IPS DF 19.7 (cell line): ENCODE data around the gene CD300LD.
"Not testable (repeated sequence)": the region's sequence is repeated elsewhere in the genome, so short reads cannot be mapped to it uniquely, and the experiment has no call there.

ENCODE experiments used
- DNase-seq: peaks from one replicate; pipeline ENCODE4 v3.0.0-alpha.2; 2013; ENCODE audit warnings: low read depth, low spot score

The CD300LD gene

DNA sequence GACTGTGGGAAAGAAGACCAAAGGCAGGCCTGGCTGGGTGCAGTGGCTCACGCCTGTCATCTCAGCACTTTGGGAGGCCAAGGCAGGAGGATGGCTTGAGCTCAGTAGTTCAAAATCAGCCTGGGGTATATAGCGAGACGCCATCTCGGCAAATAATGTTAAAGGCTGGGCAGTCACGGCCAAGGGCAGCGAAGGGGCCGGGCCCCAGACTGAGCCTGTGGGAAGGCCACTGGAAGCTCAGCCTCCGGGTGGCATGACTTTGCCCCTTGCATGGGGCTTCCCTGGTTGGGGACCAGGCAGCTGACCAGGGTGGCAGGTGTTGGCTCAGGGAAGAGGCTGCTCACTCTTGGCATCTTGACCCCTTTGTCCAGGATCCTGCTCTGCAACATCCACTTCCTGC lies 14.0 kb upstream of the CD300LD start:
- DNase-seq: no peak

GRCh38 chr17:74605361-74605760 lies 13.3 kb upstream of the CD300LD start:
- DNase-seq: no peak

DNA sequence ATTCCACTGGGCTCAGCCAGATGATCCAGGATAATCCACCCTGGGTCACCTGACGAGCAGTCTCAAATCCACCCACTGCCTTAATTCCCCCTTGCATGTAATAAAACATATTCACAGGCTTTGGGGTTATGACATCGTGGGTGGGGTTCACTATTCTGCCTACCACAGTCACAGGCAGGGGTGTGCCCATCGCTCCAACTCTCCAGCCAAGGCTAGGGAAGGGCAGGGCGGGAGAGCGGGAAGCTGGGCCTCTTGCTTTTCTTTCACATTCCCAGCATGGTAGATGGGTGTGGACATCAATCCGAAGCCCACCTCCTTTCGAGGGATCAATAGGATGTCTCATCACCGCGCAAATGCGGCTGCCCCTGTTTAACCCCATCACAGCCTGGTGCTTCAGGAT lies 12.7 kb upstream of the CD300LD start:
- DNase-seq: no peak

- no peak for DNase-seq
These were observed 12.1 kb upstream of the CD300LD start for GRCh38 chr17:74604200-74604599.

DNA sequence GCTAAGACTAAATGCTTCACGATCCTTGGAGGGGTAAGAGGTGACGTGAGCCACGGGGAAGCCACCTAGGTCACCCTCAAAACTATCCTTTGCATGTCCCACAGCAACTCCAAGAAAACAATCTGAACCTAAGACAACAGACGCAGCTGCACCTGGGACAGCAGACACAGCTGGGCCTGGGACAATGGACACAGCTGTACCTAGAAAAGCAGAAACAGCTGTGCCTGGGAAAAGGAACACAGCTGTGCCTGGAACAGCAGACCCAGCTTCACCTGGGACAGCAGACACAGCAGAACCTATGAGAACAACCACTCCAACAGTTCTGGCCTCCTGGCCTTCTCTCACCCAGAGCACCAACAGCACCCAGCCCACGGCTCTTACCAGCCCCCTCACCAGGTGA lies 11.7 kb upstream of the CD300LD start:
- DNase-seq: no peak

GRCh38 chr17:74603037-74603635 lies 11.1 kb upstream of the CD300LD start:
- DNase-seq: no peak

GRCh38 chr17:74601944-74602572 lies 10.0 kb upstream of the CD300LD start:
- no peak for DNase-seq

- DNase-seq: no peak
These were observed 7.4 kb upstream of the CD300LD start for GRCh38 chr17:74599448-74599939.

- DNase-seq: no peak
These were observed 6.9 kb upstream of the CD300LD start for GRCh38 chr17:74599023-74599399.

DNA sequence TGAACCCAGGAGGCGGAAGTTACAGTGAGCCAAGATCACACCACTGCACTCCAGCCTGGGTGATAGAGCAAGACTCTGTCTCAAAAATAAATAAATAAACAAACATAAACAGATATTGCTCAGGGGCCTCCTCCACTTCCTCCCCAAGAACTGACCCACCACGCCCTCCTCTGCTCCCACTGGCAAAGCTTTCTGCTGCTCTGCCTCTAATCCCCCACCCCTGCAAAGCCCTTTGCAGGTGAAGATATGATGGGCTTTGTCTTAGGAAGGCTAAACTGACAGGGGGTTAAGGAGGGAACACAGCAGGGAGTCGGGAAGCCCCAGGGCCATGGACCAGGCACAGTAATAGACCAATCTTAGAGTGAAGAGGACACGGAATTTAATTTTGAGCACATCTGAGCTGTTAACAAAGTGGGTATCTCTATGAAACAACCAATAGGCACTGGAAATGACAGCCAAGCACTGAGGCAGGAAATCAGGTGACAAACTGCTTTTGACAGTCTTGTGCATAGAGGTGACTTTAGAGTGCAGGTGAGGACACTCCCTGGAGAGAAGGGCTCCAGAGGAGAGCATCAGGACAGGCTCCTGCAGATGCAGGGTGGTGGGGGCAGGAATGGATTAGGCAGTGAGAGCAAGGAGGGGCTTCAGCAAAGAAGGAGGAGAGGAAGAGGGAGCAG lies 6.4 kb upstream of the CD300LD start:
- no peak for DNase-seq

- no peak for DNase-seq
These were observed 5.1 kb upstream of the CD300LD start for GRCh38 chr17:74597069-74597790.

- no peak for DNase-seq
These were observed 3.1 kb upstream of the CD300LD start for GRCh38 chr17:74595037-74595750.

DNA sequence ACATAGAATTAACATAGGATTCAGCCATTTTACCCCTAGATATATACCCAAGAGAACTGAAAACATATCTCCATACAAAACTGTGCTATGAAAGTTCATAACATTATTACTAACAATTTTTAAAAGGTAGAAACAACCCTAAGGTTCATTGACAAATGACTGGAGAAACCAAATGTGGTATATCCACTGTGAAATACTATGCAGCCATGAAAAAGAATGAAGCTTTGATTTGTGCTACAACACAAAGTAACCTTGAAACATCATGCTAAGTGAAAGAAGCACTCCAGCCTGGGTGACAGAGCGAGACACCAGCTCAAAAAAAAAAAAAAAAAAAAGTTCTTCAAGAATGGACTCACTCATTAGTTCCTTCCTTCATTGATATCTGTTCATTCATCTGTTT lies 580 bp downstream of the CD300LD start:
- DNase-seq: no peak

GRCh38 chr17:74585711-74586110 lies 6.4 kb downstream of the CD300LD start:
- no peak for DNase-seq

DNA sequence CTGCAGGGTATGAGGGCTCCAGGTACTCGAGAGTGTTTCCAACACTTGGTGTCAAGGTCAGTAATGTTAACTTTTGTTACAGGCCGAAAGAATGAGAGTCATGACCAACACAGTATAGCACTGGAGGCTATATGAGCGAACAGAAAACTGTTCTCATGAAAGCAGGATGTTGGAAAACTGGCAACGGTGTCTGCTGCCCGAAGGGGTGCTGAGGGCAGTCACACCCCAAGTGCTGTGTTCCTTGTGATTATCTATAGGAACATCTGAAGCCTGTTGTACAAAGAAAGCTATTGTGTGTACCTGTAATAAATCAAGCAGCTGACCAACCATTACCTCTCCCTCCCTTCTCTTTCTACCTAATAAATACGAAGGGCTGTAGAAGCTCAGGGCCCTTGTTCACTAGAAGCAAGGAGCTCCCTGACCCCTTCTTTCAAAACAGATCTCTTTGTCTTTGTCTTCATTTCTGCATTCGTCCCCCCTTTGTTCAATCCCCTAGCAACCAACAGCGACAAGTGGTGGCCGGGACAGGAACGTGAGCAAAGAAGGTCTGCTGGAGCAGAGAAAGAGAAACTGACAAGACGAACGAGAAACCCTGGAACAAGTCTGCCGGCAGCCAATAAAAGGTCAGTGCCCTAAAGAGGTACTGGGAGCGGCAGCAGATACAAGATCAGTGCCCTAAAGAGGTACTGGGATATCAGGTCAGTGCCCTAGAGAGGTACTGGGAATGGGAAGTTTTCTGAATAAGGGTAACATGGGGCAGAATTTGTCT lies 7.6 kb downstream of the CD300LD start:
- no peak for DNase-seq

DNA sequence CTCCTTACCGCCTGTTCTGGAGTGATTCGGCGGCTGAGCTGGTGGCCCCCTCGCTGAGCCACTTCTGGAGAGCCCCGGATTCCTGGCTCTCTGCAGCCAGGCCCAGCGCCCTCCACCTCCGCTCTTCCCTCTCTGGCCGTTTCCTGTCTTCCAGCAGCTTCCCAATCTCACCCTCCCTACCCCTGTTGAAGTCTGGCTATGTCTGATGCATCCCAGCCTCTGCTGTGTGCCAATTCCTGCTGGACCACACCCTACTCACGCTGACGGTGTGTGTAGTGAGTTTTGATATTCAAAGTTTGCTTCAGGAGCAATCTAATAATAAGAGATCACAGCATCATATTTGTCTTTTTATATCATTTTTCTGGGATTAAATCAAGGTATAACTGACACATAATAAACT lies 9.4 kb downstream of the CD300LD start:
- DNase-seq: no peak

GRCh38 chr17:74579900-74580299 lies 12.2 kb downstream of the CD300LD start:
- no peak for DNase-seq

DNA sequence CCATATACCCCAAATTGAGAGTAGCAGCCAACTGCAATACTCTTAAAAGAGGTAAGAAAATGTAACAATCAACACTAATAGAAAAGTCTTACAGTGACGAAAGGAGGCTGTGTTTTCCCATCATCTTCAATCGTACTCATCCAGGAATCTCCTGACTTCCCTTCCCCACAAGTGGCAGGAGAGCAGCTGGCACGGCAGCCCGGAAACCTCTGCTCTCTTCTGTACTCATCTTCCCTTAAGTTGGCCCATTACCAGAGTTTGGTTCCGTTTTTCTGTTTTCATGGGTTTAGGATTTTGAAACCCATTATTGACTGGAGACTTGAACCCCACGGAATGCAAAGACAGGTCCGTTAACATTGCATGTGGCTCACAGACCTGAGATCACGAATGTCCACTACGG lies 13.1 kb downstream of the CD300LD start:
- DNase-seq: no peak

GRCh38 chr17:74574489-74575142 lies 17.5 kb downstream of the CD300LD start:
- DNase-seq: no peak

DNA sequence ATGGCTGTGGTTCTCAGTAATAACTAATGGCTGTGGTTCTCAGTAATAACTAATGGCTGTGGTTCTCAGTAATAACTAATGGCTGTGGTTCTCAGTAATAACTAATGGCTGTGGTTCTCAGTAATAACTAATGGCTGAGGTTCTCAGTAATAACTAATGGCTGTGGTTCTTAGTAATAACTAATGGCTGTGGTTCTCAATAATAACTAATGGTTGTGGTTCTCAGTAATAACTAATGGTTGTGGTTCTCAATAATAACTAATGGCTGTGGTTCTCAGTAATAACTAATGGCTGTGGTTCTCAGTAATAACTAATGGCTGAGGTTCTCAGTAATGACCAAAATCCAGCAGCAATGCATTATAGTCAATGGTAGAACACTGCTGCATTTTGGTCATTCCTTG lies 18.4 kb downstream of the CD300LD start:
- not testable (repeated sequence) for DNase-seq

- DNase-seq: no peak
These were observed 18.9 kb downstream of the CD300LD start for GRCh38 chr17:74573169-74573568.
